ENCODE measurements around the gene ATP6V1B1. TPM values are rescaled to one million over a fixed set of nuclear protein-coding genes. Genes with fewer than 3 reads are reported as not detected.
A peak's percentile ranks its signal among the peaks of the same experiment; 100 is the strongest.

Gene ATP6V1B1
- total RNA-seq, 1 donor from 2014 or later: 3.7 TPM

DNA sequence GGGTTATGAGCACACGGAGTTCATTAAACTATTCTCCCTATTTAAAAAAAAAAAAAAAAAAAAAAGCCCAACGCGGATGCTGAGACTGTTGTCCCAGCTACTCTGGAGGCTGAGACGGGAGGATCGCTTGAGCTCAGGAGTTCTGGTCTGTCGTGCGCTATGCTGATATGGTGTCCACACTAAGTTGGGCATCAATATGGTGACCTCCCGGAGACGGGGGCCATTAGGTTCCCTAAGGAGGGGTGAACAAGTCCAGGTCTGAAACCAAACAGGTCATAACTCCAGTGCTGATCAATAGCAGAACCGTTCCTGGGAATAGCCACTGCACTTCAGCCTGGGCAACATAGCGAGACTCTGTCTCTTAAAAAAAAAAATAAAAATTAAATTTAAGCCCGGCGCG, 29.8 kb downstream of the ATP6V1B1 start:
- H3K4me1 Mint-ChIP-seq (ENCODE audit: low read depth): peaks cover 6% of the 10 kb centered on the region
- no peaks in the 10 kb centered on the region for H3K9me3 Mint-ChIP-seq (ENCODE audit: low read depth)
- peaks cover 7% of the 10 kb centered on the region for H3K36me3 Mint-ChIP-seq (ENCODE audit: low read depth)
- DNase-seq (ENCODE audit: low spot score): no peak
- H3K4me3 Mint-ChIP-seq (ENCODE audit: unreplicated experiment): peak overlapping the region; percentile 71
- H3K27ac Mint-ChIP-seq (ENCODE audit: unreplicated experiment): no peak overlapping the region
- peaks cover 3% of the 10 kb centered on the region for H3K27me3 Mint-ChIP-seq (ENCODE audit: low read depth)
- TF ChIP-seq, protein P1, sequence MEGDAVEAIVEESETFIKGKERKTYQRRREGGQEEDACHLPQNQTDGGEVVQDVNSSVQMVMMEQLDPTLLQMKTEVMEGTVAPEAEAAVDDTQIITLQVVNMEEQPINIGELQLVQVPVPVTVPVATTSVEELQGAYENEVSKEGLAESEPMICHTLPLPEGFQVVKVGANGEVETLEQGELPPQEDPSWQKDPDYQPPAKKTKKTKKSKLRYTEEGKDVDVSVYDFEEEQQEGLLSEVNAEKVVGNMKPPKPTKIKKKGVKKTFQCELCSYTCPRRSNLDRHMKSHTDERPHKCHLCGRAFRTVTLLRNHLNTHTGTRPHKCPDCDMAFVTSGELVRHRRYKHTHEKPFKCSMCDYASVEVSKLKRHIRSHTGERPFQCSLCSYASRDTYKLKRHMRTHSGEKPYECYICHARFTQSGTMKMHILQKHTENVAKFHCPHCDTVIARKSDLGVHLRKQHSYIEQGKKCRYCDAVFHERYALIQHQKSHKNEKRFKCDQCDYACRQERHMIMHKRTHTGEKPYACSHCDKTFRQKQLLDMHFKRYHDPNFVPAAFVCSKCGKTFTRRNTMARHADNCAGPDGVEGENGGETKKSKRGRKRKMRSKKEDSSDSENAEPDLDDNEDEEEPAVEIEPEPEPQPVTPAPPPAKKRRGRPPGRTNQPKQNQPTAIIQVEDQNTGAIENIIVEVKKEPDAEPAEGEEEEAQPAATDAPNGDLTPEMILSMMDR (IDR thresholded peaks at IDR 0.05): no peak

DNA sequence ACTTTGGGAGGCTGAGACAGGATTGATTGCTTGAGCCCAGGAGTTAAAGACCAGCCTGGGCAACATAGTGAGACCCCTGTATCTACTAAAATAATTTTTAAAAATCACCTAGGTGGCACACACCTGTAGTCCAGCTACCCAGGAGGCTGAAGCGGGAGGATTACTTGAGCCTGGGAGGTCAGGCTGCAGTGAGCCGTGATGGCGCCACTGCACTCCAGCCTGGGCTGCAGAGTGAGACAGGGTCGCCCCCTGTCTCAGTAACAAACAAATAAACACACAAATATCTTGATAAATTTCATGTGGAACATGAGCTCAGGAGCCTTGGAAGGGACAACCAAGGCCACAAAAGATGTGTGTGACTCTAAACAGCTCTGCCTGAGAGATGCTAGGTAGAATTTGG, 31.0 kb downstream of the ATP6V1B1 start:
- H3K27ac Mint-ChIP-seq (ENCODE audit: unreplicated experiment): no peak overlapping the region
- H3K4me1 Mint-ChIP-seq (ENCODE audit: low read depth): peaks cover 6% of the 10 kb centered on the region
- H3K27me3 Mint-ChIP-seq (ENCODE audit: low read depth): peaks cover 10% of the 10 kb centered on the region
- TF ChIP-seq, protein P1 (IDR thresholded peaks at IDR 0.05): no peak
- H3K4me3 Mint-ChIP-seq (ENCODE audit: unreplicated experiment): no peak overlapping the region
- DNase-seq (ENCODE audit: low spot score): no peak
- H3K9me3 Mint-ChIP-seq (ENCODE audit: low read depth): no peaks in the 10 kb centered on the region
- H3K36me3 Mint-ChIP-seq (ENCODE audit: low read depth): peaks cover 5% of the 10 kb centered on the region

DNA sequence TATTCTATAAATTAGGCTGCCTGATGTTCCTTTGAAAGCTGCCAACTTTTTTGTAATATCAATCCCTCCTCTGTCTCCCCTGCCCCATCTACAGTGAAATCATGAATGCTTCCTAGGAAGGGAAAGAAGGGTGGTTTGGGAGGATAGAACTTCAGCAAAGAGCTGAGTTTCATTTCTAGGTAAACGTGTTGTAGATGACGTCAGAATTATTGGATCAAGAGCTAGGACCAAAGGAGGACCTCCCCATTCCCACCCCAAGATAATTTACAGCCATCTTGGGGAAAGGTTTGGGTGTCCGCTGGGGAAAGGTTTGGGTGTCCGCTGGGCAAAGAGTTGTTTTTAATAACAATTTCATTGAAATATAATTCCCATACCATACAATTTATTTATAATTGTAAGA, 31.5 kb downstream of the ATP6V1B1 start:
- Mint-ChIP-seq H3K27ac (ENCODE audit: unreplicated experiment) (no peak overlapping the region), H3K36me3 (ENCODE audit: low read depth) (peaks cover 5% of the 10 kb centered on the region), H3K27me3 (ENCODE audit: low read depth) (peaks cover 13% of the 10 kb centered on the region), H3K4me1 (ENCODE audit: low read depth) (peaks cover 6% of the 10 kb centered on the region), H3K4me3 (ENCODE audit: unreplicated experiment) (no peak overlapping the region), H3K9me3 (ENCODE audit: low read depth) (no peaks in the 10 kb centered on the region)
- no peak for DNase-seq (ENCODE audit: low spot score)
- TF ChIP-seq, protein P1 (IDR thresholded peaks at IDR 0.05): no peak

DNA sequence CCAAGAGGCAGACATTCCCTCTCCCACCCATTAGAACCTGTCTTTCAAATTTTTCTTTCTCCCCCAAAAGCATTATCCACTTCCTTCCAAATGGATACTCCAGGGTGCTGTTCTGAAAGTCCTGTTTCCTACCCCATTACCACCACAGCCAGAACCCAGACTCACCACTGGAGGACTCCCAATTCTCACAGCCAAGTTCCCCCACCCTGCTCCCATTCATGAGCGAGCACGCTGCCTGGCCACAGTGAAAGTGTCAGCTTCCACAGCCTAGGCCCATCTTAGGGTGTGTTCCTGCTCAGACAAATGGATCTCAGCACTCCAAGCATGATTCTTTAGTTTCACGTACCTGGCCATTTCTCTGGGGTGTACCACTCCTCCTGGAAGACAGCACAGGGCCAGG, 38.9 kb downstream of the ATP6V1B1 start:
- Mint-ChIP-seq H3K27me3 (ENCODE audit: low read depth) (peaks cover 10% of the 10 kb centered on the region), H3K4me3 (ENCODE audit: unreplicated experiment) (no peak overlapping the region), H3K27ac (ENCODE audit: unreplicated experiment) (no peak overlapping the region), H3K4me1 (ENCODE audit: low read depth) (peaks cover 17% of the 10 kb centered on the region), H3K9me3 (ENCODE audit: low read depth) (no peaks in the 10 kb centered on the region), H3K36me3 (ENCODE audit: low read depth) (peaks cover 2% of the 10 kb centered on the region)
- TF ChIP-seq, protein P1 (IDR thresholded peaks at IDR 0.05): no peak
- DNase-seq (ENCODE audit: low spot score): no peak

DNA sequence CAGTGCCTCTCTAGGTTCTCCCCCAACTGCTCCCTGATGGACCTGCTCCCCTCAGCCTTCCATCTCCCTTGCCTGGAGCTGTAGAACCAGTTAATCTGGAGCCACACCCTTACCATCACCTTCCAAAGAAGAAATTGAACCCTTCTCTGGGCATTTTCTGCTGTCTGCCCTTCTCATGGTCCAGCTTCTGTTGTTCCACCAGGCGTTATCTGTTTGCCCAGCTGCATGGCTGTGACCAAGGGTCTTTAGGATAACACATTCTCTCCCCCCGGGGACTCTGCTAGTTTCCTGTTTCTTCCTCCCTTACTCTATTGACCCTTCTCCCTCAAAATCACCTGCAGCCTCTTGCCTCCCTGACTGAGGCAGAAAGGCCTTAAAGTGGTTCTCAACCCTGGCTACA, 39.5 kb downstream of the ATP6V1B1 start:
- TF ChIP-seq, protein P1 (IDR thresholded peaks at IDR 0.05): no peak
- H3K4me3 Mint-ChIP-seq (ENCODE audit: unreplicated experiment): no peak overlapping the region
- peaks cover 2% of the 10 kb centered on the region for H3K36me3 Mint-ChIP-seq (ENCODE audit: low read depth)
- peaks cover 17% of the 10 kb centered on the region for H3K4me1 Mint-ChIP-seq (ENCODE audit: low read depth)
- no peaks in the 10 kb centered on the region for H3K9me3 Mint-ChIP-seq (ENCODE audit: low read depth)
- no peak overlapping the region for H3K27ac Mint-ChIP-seq (ENCODE audit: unreplicated experiment)
- H3K27me3 Mint-ChIP-seq (ENCODE audit: low read depth): peaks cover 10% of the 10 kb centered on the region
- no peak for DNase-seq (ENCODE audit: low spot score)

All from chondrocyte (in vitro differentiated cells).